ENCODE results near the gene SNX27. TPM values are rescaled to one million over a fixed set of nuclear protein-coding genes. Genes with fewer than 3 reads are reported as not detected.
"Not testable (repeated sequence)": the region's sequence is repeated elsewhere in the genome, so short reads cannot be mapped to it uniquely, and the experiment has no call there.

The SNX27 gene
- total RNA-seq, 1 donor from 2014 or later, result 88.1 TPM

DNA sequence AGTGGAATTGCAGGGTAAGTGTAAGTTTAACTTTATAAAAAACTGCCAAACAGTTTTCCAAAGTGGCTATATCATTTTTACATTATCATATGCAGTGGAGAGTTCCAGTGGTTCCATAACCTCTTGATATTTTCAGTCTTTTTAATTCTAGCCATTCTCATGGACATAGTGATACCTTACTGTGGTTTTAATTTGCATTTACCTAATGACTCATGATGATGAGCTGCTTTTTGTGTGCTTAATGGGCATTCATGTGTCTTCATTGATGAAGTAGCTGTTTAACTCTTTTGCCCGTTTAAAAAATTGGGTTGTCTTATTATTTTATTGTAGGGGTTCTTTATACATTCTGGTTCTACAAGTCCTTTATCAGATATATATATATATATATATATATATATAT is 29.4 kb downstream of the SNX27 start:
- no peak for DNase-seq

DNA sequence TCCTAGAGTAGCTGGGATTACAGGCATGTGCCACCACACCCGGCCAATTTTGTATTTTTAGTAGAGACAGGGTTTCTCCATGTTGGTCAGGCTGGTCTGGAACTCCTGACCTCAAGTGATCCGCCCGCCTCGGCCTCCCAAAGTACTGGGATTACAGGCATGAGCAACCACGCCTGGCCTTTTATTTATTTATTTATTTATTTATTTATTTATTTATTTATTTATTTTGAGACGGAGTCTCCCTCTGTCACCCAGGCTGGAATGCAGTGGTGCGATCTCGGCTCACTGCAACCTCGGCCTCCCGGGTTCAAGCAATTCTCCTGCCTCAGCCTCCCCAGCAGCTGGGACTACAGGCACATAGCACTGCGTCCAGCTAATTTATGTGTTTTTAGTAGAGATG is 31.2 kb downstream of the SNX27 start:
- DNase-seq, result not testable (repeated sequence)

DNA sequence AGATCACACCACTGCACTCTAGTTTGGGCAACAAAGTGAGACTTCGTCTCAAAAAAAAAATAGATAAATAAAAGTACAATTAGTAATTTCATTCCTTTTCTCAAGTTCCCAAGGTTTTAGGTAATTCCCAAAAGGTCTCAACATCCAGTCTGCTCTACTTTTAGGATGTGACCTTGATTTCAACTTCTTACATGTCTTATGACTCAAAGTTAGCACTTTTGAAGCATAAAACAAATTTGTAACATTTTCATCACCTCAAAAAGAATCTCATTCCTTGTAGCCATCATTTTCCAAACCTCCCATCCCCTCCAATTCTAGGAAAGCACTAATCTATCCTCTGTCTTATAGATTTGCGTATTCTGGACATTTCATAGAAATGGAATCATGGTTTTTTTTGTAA is 32.2 kb downstream of the SNX27 start:
- no peak for DNase-seq

DNA sequence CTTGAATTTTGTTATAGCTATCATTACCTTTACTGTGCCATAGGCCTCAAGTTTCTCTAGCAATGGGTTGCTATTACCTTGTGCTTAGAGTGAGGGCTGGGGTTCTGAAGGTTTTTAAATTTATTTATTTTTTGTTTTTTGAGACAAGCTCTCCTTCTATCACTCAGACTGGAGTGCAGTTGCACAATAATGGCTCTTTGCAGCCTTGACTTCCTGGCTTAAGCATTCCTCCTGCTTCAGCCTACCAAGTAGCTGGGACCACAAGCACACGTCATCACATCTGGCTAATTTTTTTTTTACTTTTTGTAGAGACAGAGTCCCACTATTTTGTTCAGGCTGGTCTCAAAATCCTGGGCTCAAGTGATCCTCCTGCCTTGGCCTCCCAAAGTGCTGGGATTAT is 41.5 kb downstream of the SNX27 start:
- no peak for DNase-seq

DNA sequence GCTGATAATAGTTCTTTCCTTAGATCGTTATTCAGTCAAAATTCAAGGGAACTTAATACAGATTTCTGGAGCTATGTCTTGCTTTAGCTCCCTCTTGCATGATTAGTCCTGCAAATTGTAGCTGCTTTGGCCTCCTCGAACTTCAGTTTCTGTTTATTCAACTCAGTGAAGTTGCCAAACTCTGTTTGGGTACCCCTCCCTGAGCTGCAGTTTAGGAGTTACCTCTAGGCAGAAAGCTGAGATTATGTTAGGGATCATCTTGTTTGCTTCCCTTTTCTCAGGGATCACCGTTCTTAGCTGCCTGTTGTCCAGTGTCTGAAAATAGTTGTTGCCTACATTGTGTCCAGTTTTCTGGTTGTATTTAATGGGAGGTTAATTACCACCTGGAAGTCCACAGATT is 43.5 kb downstream of the SNX27 start:
- no peak for DNase-seq

DNA sequence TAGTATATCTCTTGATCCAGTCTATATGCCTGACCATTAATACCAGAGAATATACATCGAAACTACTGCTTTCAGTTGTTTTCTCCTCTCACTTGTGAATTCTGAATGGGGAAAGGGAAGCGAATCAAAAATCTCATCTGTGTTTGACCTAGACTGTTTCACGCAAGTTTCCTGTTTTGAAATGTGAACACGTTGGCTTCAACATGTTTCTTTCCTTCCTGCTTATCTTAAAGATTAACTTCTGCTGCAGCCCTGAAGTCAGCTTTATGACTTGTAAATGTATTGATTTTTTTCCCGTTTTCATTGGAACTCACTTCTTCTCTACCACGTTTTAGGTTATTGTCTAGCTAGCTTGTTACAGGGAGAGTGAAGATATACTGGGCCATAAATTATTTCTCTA is 49.9 kb downstream of the SNX27 start:
- no peak for DNase-seq

DNA sequence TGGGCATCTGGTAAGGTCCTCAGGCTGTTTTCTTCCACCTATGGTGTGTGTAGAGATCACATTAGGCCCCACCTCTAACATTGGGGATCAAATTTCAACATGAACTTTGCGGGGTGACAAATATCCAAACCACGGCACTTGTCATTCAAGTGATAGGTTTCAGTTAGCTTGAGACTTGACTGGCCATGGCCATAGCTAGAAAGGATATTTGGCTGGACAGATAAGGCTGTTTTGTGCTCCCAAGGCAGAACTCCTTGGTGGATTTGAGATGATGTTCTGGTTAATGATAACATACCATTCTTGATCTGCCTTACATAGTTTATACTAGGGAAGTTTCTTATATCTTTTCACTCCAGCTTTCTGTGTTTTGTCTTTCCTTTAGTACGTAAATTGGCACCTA is 56.2 kb downstream of the SNX27 start:
- no peak for DNase-seq

DNA sequence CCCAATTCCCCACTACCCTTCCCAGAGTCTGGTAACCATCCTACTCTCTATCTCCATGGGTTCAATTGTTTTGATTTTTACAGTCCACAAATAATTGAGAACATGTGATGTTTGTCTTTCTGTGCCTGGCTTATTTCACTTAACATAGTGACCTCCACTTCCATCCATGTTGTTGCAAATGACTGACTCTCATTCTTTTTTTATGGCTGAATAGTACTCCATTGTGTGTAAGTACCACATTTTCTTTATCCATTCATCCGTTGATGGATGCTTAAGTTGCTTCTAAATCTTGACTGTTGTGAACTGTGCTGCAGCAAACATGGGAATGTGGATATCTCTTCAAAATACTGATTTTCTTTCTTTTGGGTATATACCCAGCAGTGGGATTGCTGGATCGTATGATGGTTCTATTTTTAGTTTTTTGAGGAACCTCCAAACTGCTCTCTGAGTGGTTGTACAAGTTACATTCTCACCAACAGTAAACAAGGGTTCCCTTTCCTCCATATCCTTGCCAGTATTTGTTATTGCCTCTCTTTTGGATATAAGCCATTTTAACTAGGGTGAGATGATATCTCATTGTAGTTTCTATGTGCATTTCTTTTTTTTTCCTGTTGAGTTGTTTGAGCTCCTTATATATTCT is 58.3 kb downstream of the SNX27 start:
- not testable (repeated sequence) for DNase-seq

DNA sequence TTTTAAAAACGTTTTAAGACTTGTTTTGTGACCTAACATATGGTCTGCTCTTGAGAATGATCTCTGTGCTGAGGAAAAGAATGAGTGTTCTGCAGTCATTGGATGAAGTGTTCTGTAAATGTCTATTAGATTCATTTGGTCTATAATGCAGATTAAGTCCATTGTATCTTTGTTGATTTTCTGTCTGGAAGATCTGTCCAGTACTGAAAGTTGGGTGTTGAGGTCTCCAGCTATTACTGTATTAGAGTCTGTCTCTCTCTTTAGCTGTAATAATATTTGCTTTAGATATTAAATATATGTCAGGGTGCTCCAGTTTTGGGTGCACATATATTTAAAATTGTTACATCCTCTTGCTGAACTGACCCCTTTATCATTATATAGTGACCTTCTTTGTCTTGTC is 61.6 kb downstream of the SNX27 start:
- no peak for DNase-seq

DNA sequence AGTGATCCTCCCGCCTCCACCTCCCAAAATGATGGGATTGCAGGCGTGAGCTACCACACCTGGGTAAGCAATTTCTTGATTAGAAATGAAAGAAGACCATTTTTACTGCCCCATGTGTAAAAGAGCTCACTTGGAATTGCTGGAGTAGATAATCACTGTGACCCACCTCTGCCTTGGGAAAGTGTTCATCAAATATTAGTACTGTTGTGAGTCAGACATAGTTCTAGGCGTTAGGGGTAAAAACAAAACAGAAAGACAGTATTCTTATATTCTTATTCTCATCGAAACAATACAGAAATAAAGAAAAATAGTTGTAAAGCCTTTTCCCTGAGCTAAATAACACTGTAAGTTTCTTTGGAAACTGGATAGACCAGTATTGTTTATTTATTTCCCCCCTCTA is 68.5 kb downstream of the SNX27 start:
- no peak for DNase-seq

DNA sequence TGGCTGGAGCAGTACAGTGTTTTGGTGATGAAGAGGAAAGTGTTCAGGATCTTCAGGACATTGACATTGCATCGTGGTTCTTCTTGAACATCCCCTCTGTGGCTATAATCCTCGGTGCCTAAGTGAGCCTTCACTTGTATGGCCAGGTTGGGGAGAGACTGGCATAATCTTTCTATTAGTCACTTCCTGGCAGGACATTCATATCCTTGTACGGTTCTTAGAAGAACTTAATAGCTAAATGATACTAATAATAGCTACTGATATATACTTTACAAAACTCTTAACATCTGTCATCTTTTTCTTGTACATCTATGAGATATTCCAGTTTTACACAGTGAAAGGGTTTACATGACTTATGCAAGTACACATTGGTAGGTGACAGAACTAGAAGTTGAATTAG is 69.0 kb downstream of the SNX27 start:
- no peak for DNase-seq

DNA sequence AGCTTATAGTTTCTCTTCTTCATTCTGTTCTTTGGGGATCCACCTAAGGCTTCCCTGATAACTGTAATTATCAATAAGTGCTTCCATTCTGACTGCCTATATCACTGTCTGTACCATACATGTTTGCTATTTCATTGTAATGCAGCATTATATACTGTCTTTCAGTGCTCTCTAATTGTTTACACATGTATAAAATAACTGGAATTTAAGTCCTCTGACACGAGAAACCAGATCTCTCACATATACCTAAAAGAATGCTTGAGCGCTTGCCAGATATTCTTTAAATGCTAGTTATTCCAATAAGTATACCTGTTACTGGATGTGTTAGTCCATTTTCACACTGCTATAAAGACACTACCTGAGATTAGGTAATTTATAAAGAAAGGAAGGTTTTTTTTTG is 70.1 kb downstream of the SNX27 start:
- no peak for DNase-seq

DNA sequence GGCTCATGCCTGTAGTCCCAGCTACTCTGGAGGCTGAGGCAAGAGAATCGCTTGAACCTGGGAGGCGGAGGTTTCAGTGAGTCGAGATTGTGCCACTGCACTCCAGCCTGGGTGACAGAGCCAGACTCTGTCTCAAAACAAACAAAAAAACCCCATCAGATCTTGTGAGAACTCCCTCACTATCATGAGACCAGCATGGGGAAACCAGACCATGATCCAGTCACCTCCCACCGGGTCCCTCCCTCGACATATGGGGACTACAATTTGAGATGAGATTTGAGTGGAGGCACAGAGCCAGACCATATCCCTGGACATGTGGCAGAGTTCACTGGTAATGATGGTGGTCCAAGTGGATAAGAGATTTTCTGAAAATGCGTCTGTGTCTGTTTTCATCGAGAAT is 71.1 kb downstream of the SNX27 start:
- not testable (repeated sequence) for DNase-seq

DNA sequence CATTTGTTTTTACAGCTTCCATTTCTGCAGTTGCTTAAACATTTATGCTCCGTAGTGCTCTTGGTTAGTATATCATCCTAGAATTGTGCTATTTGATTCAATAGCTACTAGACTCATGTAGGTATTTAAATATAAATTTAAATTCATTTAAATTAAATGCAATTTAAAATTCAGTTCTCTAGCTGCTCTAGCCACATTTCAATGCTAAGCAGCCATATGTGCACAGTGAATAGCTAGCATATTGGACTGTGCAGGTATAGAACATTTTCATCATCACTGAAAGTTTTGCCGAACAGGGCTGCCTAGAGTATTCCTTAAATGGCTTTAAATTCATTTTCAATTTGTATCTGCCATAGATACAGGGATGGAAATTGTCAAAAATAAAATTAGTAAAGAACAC is 72.3 kb downstream of the SNX27 start:
- DNase-seq, result no peak

DNA sequence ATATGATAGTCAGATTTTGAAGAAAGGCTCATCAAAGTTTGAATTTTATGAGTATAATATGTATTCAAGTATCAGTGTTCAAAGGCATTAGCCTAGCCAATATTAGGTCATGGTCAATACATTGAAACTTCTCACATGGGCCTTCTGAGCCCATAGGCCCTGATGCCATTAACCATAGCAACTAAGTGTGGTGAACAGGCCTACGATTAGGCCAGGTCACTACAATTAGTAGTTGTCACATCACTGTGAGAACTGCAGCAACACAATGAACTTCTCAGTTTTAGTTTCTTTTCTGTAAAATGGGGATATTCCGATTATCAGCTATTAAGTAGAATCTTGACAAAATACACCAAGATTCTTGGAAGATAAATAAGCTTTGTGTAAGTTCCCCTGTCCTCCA is 74.7 kb downstream of the SNX27 start:
- DNase-seq, result no peak

DNA sequence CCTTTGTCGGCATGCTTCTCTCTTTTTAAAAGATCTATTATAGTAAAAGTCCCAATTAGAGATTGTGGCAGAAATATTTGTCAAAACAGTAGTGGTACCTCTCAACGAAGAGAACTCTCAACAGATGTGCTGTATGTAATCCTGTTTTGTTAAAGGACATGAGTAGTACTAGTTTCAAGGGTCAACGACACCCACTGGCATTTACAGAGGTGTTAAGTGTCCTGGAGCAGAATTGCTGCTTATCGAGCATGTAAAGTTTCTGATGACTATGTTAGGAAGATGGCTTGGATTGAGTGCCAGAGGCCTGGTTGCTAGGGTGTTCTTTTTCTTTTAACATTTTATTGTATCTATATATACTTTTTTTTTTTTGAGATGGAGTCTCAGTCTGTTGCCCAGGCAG is 77.6 kb downstream of the SNX27 start:
- no peak for DNase-seq

DNA sequence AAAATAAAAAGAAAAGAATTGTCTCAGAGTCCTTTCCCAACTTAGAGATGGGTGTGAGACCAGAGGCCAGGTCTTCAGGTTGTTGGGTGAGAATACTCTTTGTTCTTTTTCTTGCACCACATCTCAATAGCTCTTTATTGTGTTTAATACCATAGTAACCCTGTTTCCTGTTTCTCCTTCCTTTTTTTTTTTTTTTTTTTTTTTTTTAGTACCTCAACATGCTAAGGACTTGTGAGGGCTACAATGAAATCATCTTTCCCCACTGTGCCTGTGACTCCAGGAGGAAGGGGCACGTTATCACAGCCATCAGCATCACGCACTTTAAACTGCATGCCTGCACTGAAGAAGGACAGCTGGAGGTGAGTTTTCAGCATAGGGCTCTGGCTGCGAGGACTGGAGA is 80.4 kb downstream of the SNX27 start:
- no peak for DNase-seq

DNA sequence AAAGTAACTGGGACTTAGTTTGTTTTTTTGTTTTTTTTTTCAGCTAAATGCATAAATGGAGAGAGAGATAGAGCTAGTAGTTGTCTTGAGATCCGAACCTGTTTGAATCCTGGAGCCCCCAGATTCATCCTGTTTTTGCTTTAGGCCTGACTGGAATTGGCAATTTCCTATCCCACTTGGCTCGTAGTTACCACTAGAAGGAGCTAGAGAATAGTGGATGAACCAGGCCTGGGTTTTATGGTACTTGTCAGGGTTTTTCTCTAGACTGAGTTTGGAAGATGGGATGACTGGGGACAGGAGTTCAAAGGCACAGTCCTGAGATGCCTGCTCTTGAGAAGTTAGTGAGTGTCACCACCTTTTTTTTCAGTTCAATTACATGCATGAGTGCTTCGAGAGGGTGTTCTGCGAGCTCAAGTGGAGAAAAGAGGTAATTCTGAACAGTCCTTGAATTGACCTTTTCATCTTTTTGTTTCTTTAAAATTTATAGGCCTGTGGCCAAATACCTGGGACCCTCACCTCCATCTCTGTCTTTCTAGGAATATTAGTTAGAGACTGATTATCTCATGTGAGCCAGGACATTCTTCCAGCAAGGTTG is 81.3 kb downstream of the SNX27 start:
- DNase-seq, result no peak

DNA sequence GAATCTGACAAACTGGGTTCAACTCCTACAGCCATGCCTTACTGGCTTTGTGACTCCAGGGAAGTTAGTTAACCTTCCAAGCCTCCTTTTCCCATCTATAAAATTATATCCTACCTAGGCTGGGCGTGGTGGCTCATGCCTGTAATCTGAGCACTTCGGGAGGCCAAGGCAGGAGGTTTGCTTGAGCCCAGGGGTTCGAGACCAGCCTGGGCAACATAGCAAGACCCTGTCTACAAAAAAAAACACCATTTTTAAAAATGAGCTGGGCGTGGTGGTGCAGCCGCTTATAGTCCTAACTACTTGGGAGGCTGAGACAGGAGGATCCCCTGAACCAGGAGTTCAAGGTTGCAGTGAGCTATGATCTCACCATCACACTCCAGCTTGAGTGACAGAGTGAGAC is 89.7 kb downstream of the SNX27 start:
- no peak for DNase-seq

DNA sequence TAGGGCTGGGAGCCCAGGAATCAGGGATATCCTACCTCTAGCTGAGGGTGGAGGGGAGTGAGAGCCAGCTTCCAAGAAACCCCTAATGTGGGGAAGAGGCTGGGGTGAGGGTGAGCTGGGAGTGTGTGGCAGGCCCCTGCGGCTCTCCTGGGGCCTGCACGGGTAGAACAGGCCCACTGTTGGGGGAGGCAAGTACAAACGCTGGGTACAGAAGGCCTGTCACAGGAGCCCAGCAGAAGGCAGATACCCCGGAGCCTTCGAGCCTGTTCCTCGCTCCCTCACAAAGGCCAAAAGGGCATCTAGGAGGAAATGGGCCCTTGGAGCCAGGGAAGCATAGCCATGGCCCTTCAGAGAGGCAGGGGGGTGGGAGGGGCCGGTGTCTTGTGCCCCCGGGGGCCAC is 91.1 kb downstream of the SNX27 start:
- no peak for DNase-seq

DNA sequence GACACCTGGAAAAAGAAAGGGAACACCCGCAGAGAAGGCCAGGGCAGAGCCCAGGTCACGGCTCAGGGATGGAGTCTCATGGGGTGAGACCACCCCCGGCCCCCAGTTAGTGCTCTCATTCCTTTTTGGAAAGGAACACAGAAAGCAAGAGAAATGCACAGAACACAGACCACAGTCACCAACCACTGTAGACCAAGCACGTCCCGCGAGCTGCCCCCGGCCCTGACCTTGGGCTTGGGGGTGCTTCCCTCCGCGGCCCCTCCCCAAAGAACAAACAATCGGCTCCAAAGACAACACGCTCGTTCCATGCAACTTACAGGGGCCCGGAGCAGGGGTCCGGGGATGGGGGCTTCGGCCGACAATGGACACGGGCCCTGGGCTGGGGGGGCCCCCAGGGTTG is 92.0 kb downstream of the SNX27 start:
- no peak for DNase-seq

DNA sequence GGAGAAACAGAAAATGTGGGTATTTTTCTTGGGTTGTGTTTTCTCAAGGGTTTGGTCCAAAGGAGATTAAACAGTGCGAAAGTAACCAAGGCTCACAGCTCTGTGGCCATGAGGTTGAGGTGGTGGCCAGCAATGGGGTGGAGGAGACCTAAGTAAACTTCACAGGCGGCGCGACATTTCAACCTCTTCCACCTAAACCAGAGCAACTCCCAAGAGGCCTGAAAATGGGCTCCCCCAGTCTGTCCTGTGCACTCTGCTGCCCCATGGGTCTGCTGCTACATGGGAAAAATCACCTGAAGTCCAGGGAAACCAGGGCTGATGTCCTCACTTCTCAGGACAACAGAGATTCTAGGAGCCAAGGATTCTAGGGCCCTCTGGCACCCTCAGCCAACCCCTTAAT is 92.4 kb downstream of the SNX27 start:
- DNase-seq, result no peak

DNA sequence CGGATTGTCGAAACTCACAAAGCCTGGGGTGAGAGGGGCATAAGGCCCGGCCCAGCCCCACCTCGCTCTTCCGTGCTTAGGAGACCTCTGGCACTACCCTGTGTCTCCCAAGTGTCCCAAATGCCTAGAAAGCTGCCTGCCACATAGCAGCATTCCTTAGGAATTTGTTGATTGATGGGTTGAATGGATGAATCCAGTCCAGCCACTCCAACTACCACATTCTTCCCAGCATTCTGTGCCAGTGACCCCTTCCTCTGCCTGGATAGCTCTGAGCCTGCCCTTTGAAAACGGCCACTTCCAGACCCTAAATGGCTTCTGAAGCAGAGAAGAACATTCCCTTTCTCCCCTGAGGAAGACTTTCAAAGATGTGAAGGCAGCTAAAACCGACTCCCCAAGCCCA is 93.3 kb downstream of the SNX27 start:
- no peak for DNase-seq

DNA sequence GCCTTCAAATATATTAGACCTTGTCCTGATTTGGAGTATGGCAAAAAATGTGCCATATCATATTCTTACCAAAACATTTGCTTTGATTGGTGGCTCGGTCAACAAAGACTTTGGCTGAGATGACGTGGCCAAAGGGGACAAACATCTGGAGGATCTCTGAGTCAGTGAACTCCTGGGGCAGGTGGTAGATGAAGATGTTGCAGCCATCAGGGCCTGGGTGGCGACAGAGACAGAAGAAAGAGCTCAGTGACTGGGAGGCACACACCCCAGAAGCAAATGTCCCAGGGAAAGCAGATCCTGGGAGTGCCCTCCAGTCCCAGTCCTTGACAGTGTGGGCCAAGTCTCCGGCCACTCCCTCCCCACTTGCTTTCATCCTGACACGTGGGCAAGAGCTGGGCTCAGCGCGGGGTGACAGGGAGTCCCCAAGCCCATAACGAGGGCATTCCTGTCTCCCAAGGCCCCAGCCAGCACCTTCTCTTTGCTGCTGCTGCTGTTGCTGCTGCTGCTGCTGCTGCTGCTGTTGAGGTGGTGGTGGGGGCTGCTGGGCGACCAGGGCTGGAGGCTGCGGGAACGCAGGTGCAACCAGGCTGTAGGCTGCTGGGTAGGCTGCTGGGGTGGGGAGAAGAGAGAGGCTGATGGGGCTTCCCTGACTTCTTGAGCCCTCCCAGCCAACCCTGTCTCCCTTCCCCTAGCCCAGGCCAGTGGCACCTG is 94.1 kb downstream of the SNX27 start:
- DNase-seq, result no peak
